ENCODE measurements around the gene ZNF653.
"Not testable (repeated sequence)": the region's sequence is repeated elsewhere in the genome, so short reads cannot be mapped to it uniquely, and the experiment has no call there.

Gene ZNF653

DNA sequence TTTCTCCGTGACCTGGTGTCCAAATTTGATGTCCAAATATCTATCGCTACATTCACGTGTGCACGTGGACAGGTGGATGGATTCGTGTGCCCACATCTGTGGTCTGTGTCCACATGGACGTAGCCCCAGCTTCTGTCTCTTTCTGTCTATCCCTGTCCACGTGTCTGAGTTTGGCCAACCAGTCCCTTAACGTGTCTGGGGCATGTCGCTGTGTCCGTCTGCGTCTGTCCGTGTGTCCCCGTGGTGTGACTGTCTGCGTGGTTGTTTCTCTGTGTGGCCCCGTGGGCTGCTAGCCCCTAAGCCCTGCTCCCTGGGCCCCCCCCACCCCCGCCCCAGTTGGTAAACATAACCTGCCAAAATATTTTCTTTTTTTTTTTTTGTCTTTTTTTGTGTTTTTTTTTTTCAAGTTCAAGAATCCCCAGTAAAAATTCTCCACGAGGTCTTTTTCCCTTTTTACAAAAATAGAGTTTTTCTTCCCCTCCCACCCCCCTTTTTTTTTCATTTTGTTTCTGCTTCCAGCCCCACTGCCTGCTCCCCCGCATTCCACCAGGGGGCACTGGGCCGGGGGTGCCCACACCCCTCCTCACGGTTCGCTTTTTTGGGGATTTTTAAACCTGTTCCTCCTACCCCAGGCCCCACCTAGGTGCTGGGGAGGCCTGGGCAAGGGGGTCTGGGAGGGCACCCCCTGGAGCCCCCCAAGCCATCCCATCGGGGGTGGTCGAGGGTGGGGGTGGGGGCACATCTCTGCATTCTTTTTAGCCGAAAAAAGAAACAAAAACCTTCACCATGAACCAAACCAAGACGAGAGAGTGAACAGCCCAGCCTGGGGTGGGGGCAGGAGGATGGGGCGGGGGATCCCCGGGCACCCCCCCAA is 51.9 kb downstream of the ZNF653 start:
- no peak for DNase-seq

GRCh38 chr19:11452620-11453310 is 52.9 kb downstream of the ZNF653 start:
- DNase-seq = no peak

GRCh38 chr19:11451871-11452619 is 53.6 kb downstream of the ZNF653 start:
- no peak for DNase-seq

- no peak for DNase-seq
These were observed 54.2 kb downstream of the ZNF653 start for GRCh38 chr19:11451327-11451870.

DNA sequence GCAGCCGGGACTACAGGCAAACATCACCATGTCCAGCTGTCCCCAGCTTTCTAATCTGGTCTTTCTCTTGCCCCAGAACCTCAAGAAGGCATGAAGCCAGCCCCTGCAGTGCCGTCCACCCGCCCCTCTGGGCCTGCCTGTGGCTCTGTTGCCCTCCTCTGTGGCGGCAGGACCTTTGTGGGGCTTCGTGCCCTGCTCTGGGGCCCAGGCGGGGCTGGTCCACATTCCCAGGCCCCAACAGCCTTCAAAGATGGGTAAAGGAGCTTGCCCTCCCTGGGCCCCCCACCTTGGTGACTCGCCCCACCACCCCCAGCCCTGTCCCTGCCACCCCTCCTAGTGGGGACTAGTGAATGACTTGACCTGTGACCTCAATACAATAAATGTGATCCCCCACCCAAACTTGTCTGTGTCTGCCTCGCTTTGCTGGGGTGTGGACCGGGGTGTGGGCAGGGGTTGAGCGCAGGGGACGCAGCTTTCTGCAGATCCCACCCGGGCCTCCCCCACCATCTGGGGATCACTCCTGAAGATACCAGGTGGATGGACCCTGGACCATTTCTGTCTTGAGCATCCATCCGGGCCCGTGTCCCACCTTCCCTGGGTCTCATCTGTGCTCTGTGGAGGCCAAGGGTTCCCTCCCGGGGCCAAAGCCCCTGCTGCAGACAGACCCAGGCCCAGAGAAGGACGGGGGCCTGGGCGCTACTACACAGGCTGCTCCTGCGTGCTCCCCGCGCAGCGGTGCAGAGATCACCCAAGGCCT is 54.9 kb downstream of the ZNF653 start:
- DNase-seq = no peak

DNA sequence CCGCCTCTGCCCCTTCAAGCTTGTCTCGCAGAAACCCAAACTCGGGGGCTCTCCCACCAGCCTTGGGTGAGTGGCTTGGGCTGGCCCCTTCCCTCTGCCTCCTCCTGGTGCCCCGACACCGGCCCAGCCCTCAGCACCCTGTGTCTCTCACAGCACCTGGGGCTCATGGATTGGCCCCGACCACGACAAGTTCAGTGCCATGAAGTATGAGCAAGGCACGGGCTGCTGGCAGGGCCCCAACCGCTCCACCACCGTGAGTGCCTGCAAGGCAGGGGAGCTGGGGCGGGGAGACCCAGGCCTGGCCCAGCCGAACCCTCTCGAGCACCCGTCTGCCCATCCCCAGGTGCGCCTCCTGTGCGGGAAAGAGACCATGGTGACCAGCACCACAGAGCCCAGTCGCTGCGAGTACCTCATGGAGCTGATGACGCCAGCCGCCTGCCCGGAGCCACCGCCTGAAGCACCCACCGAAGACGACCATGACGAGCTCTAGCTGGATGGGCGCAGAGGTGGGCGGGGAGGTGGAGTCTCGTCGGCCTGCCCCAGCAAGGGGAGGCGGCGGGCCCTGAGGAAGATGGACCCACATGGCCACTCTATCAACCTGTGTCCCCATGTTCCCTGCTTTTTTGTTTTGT is 56.6 kb downstream of the ZNF653 start:
- DNase-seq = no peak

DNA sequence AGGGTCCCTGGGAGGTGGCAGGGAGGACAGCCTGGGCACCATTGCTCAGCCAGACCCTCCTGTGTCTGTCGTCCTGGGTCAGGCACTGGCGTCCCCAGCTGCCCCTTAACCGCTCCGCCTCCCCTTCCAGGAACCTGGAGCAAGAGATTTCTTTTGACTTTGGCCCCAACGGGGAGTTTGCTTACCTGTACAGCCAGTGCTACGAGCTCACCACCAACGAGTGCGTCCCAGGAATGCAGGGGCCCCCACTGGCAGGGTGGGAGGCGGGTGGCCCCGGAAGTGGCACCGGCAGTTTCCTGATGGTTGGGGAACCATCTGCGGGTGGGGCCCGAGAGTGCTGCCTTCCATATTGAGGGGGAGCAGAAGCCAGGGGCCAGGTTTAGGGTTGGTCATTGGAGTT is 57.2 kb downstream of the ZNF653 start:
- DNase-seq = no peak

GRCh38 chr19:11447347-11448262 is 58.0 kb downstream of the ZNF653 start:
- no peak for DNase-seq

DNA sequence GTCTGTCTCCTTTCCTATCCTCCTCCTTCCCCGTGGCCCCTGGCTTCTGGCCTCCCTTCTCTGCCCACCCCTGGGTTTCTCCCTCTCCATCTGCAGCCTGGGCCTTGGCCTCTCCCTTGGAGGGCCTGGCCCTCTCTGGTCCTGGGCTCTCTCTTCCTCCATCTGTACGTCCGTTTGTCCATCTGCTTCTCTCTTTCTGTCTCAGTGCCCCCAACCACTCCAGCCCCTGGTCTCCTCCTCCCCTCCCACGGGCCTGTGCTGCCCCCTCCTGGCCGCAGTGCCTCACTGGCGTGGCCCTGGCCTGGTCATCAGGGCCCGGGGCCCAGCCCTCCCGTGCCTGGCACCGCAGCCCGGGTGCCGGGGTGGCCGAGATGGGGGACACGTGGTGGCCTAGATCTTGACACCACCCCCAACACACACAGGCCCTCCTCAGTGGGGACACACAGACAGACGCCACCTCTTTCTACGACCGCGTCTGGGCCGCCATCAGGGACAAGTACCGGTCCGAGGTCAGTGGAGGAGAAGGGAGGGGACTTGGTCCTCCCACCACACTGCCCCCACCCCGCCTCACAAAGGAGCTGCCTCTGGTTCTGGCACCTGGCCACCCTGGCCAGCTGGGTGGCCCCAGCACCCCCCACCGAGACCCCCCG is 58.9 kb downstream of the ZNF653 start:
- no peak for DNase-seq

GRCh38 chr19:11446271-11446651 is 59.4 kb downstream of the ZNF653 start:
- DNase-seq = no peak

- no peak for DNase-seq
These were observed 60.5 kb downstream of the ZNF653 start for GRCh38 chr19:11445141-11445540.

DNA sequence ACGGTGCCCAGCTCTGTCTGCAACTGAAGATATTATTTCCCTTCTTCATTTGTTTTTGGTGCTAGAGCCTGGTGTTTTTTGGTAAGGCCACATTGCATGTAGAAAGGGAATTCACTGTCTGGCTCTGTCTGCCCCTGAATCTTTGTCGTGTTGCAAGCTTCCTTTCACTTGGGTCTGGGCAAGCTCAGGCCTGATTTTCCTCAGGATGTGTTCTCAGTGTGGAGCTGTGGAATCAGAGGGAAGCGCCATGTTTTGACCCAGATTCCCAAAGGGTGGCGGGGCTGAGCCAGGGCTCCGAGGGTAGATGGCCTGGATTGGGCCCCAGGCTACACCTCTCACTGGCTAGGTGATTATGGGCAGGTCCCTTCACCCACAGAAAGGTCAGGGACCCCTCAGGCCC is 61.6 kb downstream of the ZNF653 start:
- no peak for DNase-seq

DNA sequence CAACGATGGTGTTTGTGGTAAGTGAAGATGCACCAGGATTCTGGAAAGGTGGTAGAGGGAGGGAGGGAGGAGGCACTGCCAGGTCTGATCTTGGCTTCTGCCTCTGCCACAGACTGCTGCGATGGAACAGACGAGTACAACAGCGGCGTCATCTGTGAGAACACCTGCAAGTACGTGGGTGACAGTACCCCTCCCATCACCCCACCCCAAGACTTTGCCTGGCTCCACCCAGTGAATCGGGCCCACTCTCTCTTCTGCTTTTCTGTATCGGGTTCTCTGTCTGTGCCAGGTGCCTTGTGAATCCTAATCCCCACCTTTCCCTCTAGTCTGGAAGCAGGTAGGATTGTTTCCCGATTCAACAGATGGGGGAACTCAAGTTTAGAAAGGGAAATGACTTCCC is 67.7 kb downstream of the ZNF653 start:
- DNase-seq = no peak

- DNase-seq = no peak
These were observed 69.8 kb downstream of the ZNF653 start for GRCh38 chr19:11435833-11436313.

DNA sequence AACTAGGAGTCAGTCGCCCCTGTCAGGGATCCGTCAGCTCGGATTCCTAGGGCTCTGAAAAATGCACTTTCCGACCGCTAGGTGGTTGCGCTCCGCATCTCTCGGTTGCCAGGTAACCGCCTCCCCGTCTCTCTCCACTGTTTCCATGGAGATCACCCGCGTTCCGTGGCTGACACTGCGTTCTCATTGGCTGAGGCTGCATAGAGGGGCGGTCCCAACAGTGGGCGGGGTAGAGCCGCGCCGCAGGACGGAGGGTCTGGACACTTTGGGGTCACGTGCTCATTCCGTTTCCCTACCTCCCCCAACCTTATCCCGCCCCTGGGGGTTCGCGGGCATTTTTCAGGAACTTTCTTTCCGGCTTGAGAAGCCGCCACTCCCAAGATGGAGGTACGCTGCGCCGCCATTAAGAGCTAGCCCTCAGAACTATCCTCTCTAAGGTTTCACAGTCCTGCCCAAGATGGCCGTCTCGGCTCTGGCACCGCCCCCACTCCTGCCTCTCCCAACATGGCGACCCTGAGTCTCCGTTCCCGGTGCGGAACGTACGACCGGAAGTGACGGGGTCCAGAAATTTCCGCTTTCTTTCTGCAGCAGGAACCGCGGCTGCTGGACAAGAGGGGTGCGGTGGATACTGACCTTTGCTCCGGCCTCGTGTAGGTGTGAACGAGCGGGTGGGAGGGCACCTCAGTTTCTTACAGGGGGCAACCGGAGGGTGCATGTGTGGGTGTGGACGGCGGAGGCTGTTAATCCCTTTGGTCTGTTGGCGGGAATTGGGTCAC is 70.4 kb downstream of the ZNF653 start, which contains the start of the genes ODAD3 and PRKCSH:
Gene ODAD3 (minus strand): TSS at position 65 of the 776 bp plus-strand sequence. CDS start 105 bp downstream, outside the sequence.
Gene PRKCSH (plus strand): TSS at position 579 of the 776 bp plus-strand sequence. CDS start 483 bp downstream, outside the sequence.
- peak; percentile 82 for DNase-seq

- DNase-seq = no peak
These were observed 71.0 kb downstream of the ZNF653 start for GRCh38 chr19:11434703-11435056.

- DNase-seq = not testable (repeated sequence)
These were observed 72.1 kb downstream of the ZNF653 start for GRCh38 chr19:11433526-11433925.

Measured in cortex of kidney (tissue), 1 donor.